ENCODE data around the gene ZNF783.

ZNF783 gene

GRCh38 chr7:149283321-149283720 is 21.3 kb downstream of the ZNF783 start:
- DNase-seq = no peak

- peak; percentile 76 for DNase-seq
Observed at GRCh38 chr7:149284343-149284742, 22.3 kb downstream of the ZNF783 start.

- peak; percentile 100 for DNase-seq
Observed at GRCh38 chr7:149284850-149285585, 23.0 kb downstream of the ZNF783 start.

- peak; percentile 11 for DNase-seq
Observed at GRCh38 chr7:149285603-149286002, 23.6 kb downstream of the ZNF783 start.

- peak; percentile 15 for DNase-seq
Observed at GRCh38 chr7:149286811-149287400, 24.9 kb downstream of the ZNF783 start.

GRCh38 chr7:149287622-149288021 is 25.6 kb downstream of the ZNF783 start:
- no peak for DNase-seq

GRCh38 chr7:149289262-149289661 is 27.3 kb downstream of the ZNF783 start:
- DNase-seq = no peak

GRCh38 chr7:149289856-149290255 is 27.9 kb downstream of the ZNF783 start:
- no peak for DNase-seq

- no peak for DNase-seq
Observed at GRCh38 chr7:149291036-149291780, 29.2 kb downstream of the ZNF783 start.

GRCh38 chr7:149291781-149292461 is 29.9 kb downstream of the ZNF783 start:
- DNase-seq = no peak

GRCh38 chr7:149292462-149292823 is 30.4 kb downstream of the ZNF783 start:
- DNase-seq = no peak

- DNase-seq = no peak
Observed at GRCh38 chr7:149293338-149293737, 31.3 kb downstream of the ZNF783 start.

- DNase-seq = no peak
Observed at GRCh38 chr7:149293946-149294633, 32.1 kb downstream of the ZNF783 start.

- DNase-seq = no peak
Observed at GRCh38 chr7:149294634-149295480, 32.9 kb downstream of the ZNF783 start.

GRCh38 chr7:149295481-149295850 is 33.5 kb downstream of the ZNF783 start:
- DNase-seq = no peak

GRCh38 chr7:149296368-149296767 is 34.4 kb downstream of the ZNF783 start:
- no peak for DNase-seq

GRCh38 chr7:149297034-149297755 is 35.2 kb downstream of the ZNF783 start:
- no peak for DNase-seq

- DNase-seq = no peak
Observed at GRCh38 chr7:149300620-149301285, 38.8 kb downstream of the ZNF783 start.

- no peak for DNase-seq
Observed at GRCh38 chr7:149302222-149302621, 40.2 kb downstream of the ZNF783 start.

GRCh38 chr7:149302865-149303264 is 40.9 kb downstream of the ZNF783 start:
- no peak for DNase-seq

GRCh38 chr7:149304006-149304405 is 42.0 kb downstream of the ZNF783 start:
- no peak for DNase-seq
